Stimulated activated CD4-positive, alpha-beta T cell treated with anti-CD3 and anti-CD28 coated beads, Interleukin-12 subunit alpha, Interleukin-12 subunit beta, amount 100 ng/mL, for 4 hours (primary cell): ENCODE results near the gene LY6G6D.
"Not testable (repeated sequence)": the region's sequence is repeated elsewhere in the genome, so short reads cannot be mapped to it uniquely, and the experiment has no call there.

Source experiments
- DNase-seq: peaks from one replicate; pipeline ENCODE4 v3.0.0-alpha.2; 2020

The LY6G6D gene

GRCh38 chr6:31692886-31693285 is 22.3 kb upstream of the LY6G6D start:
- no peak for DNase-seq

GRCh38 chr6:31693535-31693934 is 21.6 kb upstream of the LY6G6D start:
- DNase-seq, result no peak

DNA sequence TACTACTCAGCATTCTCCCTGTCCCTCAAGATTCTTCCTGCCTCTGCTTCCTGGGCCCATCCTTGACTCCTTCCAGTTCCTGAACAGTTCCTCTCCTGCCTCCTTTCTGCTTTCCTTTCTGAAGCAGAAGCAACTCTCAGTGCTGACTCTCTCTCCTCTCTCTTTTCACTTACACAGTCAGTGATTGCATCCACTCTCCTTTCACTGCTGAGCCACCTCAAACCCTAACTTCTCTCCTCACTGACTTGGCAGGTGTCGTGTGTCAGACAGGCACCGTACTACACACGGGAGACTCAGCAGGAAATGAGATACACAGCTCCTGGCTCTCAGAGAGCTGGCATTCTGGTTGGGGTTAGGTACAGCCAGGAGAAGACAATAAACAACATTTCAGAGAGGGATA is 17.6 kb upstream of the LY6G6D start:
- no peak for DNase-seq

DNA sequence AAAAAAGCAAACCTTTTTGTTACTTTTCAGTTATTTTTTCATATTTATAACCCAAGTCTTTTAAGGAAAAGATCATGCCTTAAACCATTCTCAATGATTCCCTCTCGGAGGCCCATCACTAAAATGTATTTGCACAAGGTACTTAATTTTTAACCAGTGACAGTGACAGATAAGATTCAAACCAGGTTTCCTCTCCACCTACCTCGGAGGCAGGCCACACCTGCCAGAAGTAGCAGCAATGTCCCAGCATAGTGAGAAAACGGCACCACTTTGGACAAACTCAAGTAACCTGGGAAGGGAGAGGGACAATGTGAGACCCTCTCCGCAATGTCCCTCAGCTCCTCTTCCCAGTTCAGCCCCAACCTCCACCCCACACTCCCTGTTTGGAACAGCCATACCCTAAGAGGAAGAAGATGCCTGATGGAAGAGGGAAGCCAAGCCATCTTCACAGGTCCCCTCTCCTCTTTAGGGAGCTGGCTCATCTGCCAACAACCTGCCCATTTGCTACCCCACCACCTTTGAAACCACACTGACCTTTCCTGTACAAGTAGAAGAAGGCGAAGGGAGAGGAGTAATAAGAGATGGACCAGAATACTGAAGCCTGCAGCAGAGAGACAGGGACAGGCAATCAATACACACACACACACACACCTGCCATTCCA is 14.3 kb upstream of the LY6G6D start:
- DNase-seq, result no peak

- no peak for DNase-seq
These were observed 13.3 kb upstream of the LY6G6D start for GRCh38 chr6:31701666-31702404.

- DNase-seq, result peak; percentile 18
These were observed 12.7 kb upstream of the LY6G6D start for GRCh38 chr6:31702405-31702818.

GRCh38 chr6:31702819-31703716 is 12.1 kb upstream of the LY6G6D start, which contains the start of gene ABHD16A:
Gene ABHD16A (minus strand): TSS chr6:31703324. CDS start chr6:31703281, 43 bp downstream.
- peak; percentile 95 for DNase-seq

DNA sequence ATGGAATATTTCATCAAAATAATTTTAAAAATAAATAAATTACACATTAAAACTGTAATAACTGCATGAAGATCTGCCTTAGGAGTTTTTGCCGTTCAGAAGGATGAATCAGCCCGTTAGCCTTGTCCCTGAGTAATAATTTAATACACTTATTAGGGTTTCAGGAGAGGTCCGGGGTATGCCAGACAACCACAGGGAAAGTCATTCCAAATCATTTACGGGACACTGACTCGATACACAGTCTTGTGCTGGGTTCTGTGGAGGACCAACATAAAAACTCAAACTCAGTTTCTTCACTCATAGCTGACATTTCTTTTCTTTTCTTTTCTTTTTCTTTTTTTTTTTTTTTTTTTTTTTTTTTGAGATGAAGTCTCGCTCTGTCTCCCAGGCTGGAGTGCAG is 9.2 kb upstream of the LY6G6D start:
- DNase-seq, result no peak

GRCh38 chr6:31706599-31706998 is 8.5 kb upstream of the LY6G6D start, which contains the start of gene LY6G6F:
Gene LY6G6F (plus strand): TSS chr6:31706866. CDS start chr6:31706907, 41 bp downstream.
- DNase-seq, result no peak

GRCh38 chr6:31707701-31708100 is 7.4 kb upstream of the LY6G6D start:
- DNase-seq, result no peak

DNA sequence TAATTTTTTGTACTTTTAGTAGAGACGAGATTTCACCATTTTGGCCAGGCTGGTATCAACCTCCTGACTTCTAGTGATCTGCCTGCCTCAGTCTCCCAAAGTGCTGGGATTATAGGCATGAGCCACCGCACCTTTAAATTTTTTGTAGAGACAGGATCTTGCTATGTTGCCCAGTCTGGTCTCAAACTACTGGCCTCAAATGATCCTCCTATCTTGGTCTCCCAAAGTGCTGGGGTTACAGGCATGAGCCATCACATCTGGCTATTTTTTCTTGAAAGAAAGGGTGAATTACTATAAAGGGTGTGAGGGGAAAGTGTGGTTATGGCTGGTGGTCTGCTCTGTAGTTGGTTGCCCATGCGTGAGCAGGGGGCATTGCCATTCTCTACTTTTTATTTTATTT is 6.9 kb upstream of the LY6G6D start:
- DNase-seq, result no peak

GRCh38 chr6:31709157-31709556 is 6.0 kb upstream of the LY6G6D start:
- not testable (repeated sequence) for DNase-seq

- no peak for DNase-seq
These were observed 4.5 kb upstream of the LY6G6D start for GRCh38 chr6:31710523-31711219.

DNA sequence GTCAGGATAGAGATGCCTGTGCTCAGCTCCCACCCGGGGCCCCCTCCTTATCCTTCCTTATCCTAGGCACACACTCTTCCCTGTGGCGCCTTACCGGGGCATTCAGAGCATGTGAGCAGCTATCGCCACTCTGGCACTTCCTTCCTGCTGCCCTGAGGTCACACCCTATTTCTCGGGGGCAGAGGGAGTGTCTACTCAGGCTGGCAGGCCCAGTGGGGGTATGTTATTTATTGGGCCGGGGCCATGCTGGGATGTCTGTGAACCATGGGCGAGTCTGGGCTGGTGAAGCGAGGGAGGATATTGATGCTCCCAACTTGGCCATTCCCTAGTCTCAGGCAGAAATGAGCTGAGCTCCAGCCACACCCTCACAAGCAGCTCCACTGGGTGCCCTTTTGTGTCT is 3.9 kb upstream of the LY6G6D start:
- no peak for DNase-seq

GRCh38 chr6:31712296-31712695 is 2.9 kb upstream of the LY6G6D start:
- no peak for DNase-seq

- DNase-seq, result no peak
These were observed 1.7 kb upstream of the LY6G6D start for GRCh38 chr6:31713465-31713864.

- DNase-seq, result no peak
These were observed 1.0 kb upstream of the LY6G6D start for GRCh38 chr6:31713991-31714684.

- DNase-seq, result no peak
These were observed 2.5 kb downstream of the LY6G6D start for GRCh38 chr6:31717499-31718222.

GRCh38 chr6:31718265-31718664 is 3.1 kb downstream of the LY6G6D start:
- no peak for DNase-seq

GRCh38 chr6:31719001-31719400 is 3.9 kb downstream of the LY6G6D start:
- DNase-seq, result no peak

DNA sequence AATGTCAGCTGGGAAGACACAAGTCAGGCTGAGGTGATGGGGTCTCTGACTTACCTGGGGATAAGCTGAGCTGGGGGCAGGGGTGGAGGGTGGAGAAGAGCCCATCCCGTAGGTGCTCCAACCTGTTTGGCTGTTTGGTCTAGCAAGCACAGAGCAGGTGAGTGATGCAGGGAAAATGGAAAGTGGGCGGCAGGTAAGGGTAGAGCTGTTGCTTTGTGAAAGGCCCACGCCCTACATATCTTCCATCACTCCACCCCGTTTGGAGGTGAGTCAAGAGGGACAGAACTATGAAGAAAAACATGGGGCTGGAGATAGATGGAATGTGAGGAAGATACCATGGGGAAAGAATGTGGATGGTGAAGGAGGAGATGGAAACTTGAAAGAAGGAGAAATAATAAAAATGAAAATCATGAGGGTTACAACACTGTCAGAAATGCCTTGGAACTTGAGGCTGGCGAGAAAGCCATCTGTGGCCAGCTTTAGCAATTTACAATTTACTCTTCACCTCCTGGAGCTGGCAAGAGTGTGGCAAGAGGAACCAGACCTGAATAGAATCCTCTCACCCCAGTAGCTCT is 5.1 kb downstream of the LY6G6D start:
- no peak for DNase-seq
